Type B pancreatic cell (in vitro differentiated cells): ENCODE data around the gene KIF1A. TPM values are rescaled to one million over a fixed set of nuclear protein-coding genes. Genes with fewer than 3 reads are reported as not detected.

ENCODE experiments used
- DNase-seq: peaks from one replicate; pipeline ENCODE4 v3.0.0; 2021; ENCODE audit warnings: mixed read lengths; ENCODE audit not compliant: unreplicated experiment; ENCODE audit errors: extremely low spot score
- H3K27ac Mint-ChIP-seq: 2 replicates; pipeline ENCODE4 v1.8.0; 2021; ENCODE audit warnings: mild to moderate bottlenecking, mixed read lengths
- H3K27me3 Mint-ChIP-seq: 2 replicates; pipeline ENCODE4 v1.8.0; 2021; ENCODE audit warnings: mixed read lengths
- H3K36me3 Mint-ChIP-seq: 2 replicates; pipeline ENCODE4 v1.8.0; 2021; ENCODE audit warnings: mixed read lengths
- H3K4me1 Mint-ChIP-seq: one replicate; pipeline ENCODE4 v1.8.0; 2021; ENCODE audit warnings: mixed read lengths; ENCODE audit not compliant: unreplicated experiment
- H3K4me3 Mint-ChIP-seq: 2 replicates; pipeline ENCODE4 v1.8.0; 2021; ENCODE audit warnings: mild to moderate bottlenecking, mixed read lengths
- H3K9me3 Mint-ChIP-seq: 2 replicates; pipeline ENCODE4 v1.8.0; 2021; ENCODE audit warnings: mixed read lengths
- CTCF ChIP-seq: fragments of 200-600 bp; sonication (generic); conservative IDR thresholded peaks from 2 replicates; pipeline ENCODE4 v1.5.0; 2021; ENCODE audit warnings: antibody characterized with exemption, mild to moderate bottlenecking
- total RNA-seq: library from RNA; stranded (reverse); gene quantifications from 2 replicates; pipeline ENCODE4 v1.2.1, GENCODE V29; 2021; ENCODE audit warnings: low replicate concordance

Gene KIF1A
- total RNA-seq, 1 donor from 2014 or later, result 78.4 TPM

- no peak for TF ChIP-seq CTCF
- no peak for DNase-seq
- Mint-ChIP-seq H3K9me3 (no peaks in the 10 kb centered on the region), H3K4me3 (no peak overlapping the region), H3K27ac (no peak overlapping the region), H3K4me1 (no peaks in the 10 kb centered on the region), H3K27me3 (no peaks in the 10 kb centered on the region), H3K36me3 (no peaks in the 10 kb centered on the region)
Measured at GRCh38 chr2:240722796-240723735, 97.0 kb downstream of the KIF1A start.

GRCh38 chr2:240722376-240722775 is 97.6 kb downstream of the KIF1A start:
- Mint-ChIP-seq H3K4me1 (no peaks in the 10 kb centered on the region), H3K36me3 (no peaks in the 10 kb centered on the region), H3K4me3 (no peak overlapping the region), H3K27ac (no peak overlapping the region), H3K9me3 (no peaks in the 10 kb centered on the region), H3K27me3 (no peaks in the 10 kb centered on the region)
- no peak for TF ChIP-seq CTCF
- no peak for DNase-seq

- H3K27me3 Mint-ChIP-seq, result no peaks in the 10 kb centered on the region
- no peak overlapping the region for H3K27ac Mint-ChIP-seq
- no peaks in the 10 kb centered on the region for H3K36me3 Mint-ChIP-seq
- no peaks in the 10 kb centered on the region for H3K4me1 Mint-ChIP-seq
- no peaks in the 10 kb centered on the region for H3K9me3 Mint-ChIP-seq
- no peak overlapping the region for H3K4me3 Mint-ChIP-seq
- TF ChIP-seq CTCF, result no peak
- DNase-seq, result no peak
Measured at GRCh38 chr2:240721596-240722180, 98.3 kb downstream of the KIF1A start.

GRCh38 chr2:240720686-240721595 is 99.1 kb downstream of the KIF1A start:
- no peaks in the 10 kb centered on the region for H3K4me1 Mint-ChIP-seq
- no peak for TF ChIP-seq CTCF
- DNase-seq, result no peak
- H3K4me3 Mint-ChIP-seq, result no peak overlapping the region
- H3K9me3 Mint-ChIP-seq, result no peaks in the 10 kb centered on the region
- no peaks in the 10 kb centered on the region for H3K36me3 Mint-ChIP-seq
- no peaks in the 10 kb centered on the region for H3K27me3 Mint-ChIP-seq
- no peak overlapping the region for H3K27ac Mint-ChIP-seq

GRCh38 chr2:240719676-240720545 is 100.1 kb downstream of the KIF1A start:
- Mint-ChIP-seq H3K4me3 (no peak overlapping the region), H3K4me1 (no peaks in the 10 kb centered on the region), H3K27me3 (no peaks in the 10 kb centered on the region), H3K27ac (no peak overlapping the region), H3K9me3 (no peaks in the 10 kb centered on the region), H3K36me3 (no peaks in the 10 kb centered on the region)
- TF ChIP-seq CTCF, result no peak
- no peak for DNase-seq
